ENCODE measurements around the gene KCP. TPM values are rescaled to one million over a fixed set of nuclear protein-coding genes. Genes with fewer than 3 reads are reported as not detected.

KCP gene
- total RNA-seq, 1 experiment from 2014 or later: 2.7 TPM

GRCh38 chr7:128831994-128832879 lies 78.3 kb downstream of the KCP start:
- Mint-ChIP-seq H3K4me1 (peaks cover 39% of the 10 kb centered on the region), H3K36me3 (no peaks in the 10 kb centered on the region), H3K27me3 (ENCODE audit: low read depth) (peaks cover 32% of the 10 kb centered on the region), H3K27ac (no peak overlapping the region), H3K4me3 (peak overlapping the region; percentile 77), H3K9me3 (no peaks in the 10 kb centered on the region)
- ChIA-PET POLR2A (interaction anchor here (0.6 to 1.6 kb wide), 11 partner anchors 9 to 277 kb away, joined by 3 to 6 read pairs (median 3); partner anchors contain the start of genes CALU and CCDC136), CTCF (interaction anchor here (0.5 to 5.8 kb wide), 24 partner anchors 9 to 478 kb away, joined by 3 to 97 read pairs (median 4); partner anchors contain the start of genes ATP6V1F and KCP)
- peak; percentile 37 for ATAC-seq
- DNase-seq (ENCODE audit: low spot score): peak; percentile 53
- TF ChIP-seq MXD4 (CRISPR knock-in tag; IDR thresholded peaks at IDR 0.05; ENCODE audit: borderline replicate concordance): no peak
- TF ChIP-seq AFF4 (CRISPR knock-in tag; IDR thresholded peaks at IDR 0.05; ENCODE audit: borderline replicate concordance): no peak
- TF ChIP-seq ZNF671 (CRISPR knock-in tag; IDR thresholded peaks at IDR 0.05): no peak
- no peak for TF ChIP-seq JAZF1 (CRISPR knock-in tag; IDR thresholded peaks at IDR 0.05)
- 0 out of 2 replicates have a peak, but pooled peaks have one; percentile 18 for TF ChIP-seq ETV6 (CRISPR knock-in tag; IDR thresholded peaks at IDR 0.05)
- no peak for TF ChIP-seq ZNF317 (CRISPR knock-in tag; IDR thresholded peaks at IDR 0.05; ENCODE audit: borderline replicate concordance, low read depth)
- no peak for TF ChIP-seq ZNF219 (CRISPR knock-in tag; IDR thresholded peaks at IDR 0.05; ENCODE audit: borderline replicate concordance)
- TF ChIP-seq ZNF232 (CRISPR knock-in tag; IDR thresholded peaks at IDR 0.05): no peak; the same call in 1 of the 2 replicates
- TF ChIP-seq EMX1 (CRISPR knock-in tag; IDR thresholded peaks at IDR 0.05): no peak
- TF ChIP-seq, protein P1, sequence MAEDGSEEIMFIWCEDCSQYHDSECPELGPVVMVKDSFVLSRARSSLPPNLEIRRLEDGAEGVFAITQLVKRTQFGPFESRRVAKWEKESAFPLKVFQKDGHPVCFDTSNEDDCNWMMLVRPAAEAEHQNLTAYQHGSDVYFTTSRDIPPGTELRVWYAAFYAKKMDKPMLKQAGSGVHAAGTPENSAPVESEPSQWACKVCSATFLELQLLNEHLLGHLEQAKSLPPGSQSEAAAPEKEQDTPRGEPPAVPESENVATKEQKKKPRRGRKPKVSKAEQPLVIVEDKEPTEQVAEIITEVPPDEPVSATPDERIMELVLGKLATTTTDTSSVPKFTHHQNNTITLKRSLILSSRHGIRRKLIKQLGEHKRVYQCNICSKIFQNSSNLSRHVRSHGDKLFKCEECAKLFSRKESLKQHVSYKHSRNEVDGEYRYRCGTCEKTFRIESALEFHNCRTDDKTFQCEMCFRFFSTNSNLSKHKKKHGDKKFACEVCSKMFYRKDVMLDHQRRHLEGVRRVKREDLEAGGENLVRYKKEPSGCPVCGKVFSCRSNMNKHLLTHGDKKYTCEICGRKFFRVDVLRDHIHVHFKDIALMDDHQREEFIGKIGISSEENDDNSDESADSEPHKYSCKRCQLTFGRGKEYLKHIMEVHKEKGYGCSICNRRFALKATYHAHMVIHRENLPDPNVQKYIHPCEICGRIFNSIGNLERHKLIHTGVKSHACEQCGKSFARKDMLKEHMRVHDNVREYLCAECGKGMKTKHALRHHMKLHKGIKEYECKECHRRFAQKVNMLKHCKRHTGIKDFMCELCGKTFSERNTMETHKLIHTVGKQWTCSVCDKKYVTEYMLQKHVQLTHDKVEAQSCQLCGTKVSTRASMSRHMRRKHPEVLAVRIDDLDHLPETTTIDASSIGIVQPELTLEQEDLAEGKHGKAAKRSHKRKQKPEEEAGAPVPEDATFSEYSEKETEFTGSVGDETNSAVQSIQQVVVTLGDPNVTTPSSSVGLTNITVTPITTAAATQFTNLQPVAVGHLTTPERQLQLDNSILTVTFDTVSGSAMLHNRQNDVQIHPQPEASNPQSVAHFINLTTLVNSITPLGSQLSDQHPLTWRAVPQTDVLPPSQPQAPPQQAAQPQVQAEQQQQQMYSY (CRISPR knock-in tag; IDR thresholded peaks at IDR 0.05): peak; percentile 91
- TF ChIP-seq STAT6 (CRISPR knock-in tag; conservative IDR thresholded peaks at IDR 0.05; ENCODE audit: low read depth): no peak
- TF ChIP-seq TP53 (CRISPR knock-in tag; IDR thresholded peaks at IDR 0.05): no peak
- TF ChIP-seq FOXK1 (CRISPR knock-in tag; IDR thresholded peaks at IDR 0.05): no peak
- TF ChIP-seq ZNF396 (CRISPR knock-in tag; IDR thresholded peaks at IDR 0.05; ENCODE audit: borderline replicate concordance): no peak
- no peak for TF ChIP-seq NR3C1 (CRISPR knock-in tag; conservative IDR thresholded peaks at IDR 0.05; ENCODE audit: low read depth)
- 0 out of 2 replicates have a peak, but pooled peaks have one; percentile 19 for TF ChIP-seq CREM (CRISPR knock-in tag; IDR thresholded peaks at IDR 0.05)
- TF ChIP-seq, protein P2, sequence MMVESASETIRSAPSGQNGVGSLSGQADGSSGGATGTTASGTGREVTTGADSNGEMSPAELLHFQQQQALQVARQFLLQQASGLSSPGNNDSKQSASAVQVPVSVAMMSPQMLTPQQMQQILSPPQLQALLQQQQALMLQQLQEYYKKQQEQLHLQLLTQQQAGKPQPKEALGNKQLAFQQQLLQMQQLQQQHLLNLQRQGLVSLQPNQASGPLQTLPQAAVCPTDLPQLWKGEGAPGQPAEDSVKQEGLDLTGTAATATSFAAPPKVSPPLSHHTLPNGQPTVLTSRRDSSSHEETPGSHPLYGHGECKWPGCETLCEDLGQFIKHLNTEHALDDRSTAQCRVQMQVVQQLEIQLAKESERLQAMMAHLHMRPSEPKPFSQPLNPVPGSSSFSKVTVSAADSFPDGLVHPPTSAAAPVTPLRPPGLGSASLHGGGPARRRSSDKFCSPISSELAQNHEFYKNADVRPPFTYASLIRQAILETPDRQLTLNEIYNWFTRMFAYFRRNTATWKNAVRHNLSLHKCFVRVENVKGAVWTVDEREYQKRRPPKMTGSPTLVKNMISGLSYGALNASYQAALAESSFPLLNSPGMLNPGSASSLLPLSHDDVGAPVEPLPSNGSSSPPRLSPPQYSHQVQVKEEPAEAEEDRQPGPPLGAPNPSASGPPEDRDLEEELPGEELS (CRISPR knock-in tag; IDR thresholded peaks at IDR 0.05): 0 out of 2 replicates have a peak, but pooled peaks have one; percentile 35
- TF ChIP-seq, protein P3, sequence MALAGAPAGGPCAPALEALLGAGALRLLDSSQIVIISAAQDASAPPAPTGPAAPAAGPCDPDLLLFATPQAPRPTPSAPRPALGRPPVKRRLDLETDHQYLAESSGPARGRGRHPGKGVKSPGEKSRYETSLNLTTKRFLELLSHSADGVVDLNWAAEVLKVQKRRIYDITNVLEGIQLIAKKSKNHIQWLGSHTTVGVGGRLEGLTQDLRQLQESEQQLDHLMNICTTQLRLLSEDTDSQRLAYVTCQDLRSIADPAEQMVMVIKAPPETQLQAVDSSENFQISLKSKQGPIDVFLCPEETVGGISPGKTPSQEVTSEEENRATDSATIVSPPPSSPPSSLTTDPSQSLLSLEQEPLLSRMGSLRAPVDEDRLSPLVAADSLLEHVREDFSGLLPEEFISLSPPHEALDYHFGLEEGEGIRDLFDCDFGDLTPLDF (CRISPR knock-in tag; IDR thresholded peaks at IDR 0.05): no peak
- TF ChIP-seq TEAD4 (CRISPR knock-in tag; IDR thresholded peaks at IDR 0.05): no peak
- TF ChIP-seq KAT7 (CRISPR knock-in tag; IDR thresholded peaks at IDR 0.05; ENCODE audit: borderline replicate concordance): no peak
- no peak for TF ChIP-seq ZBTB43 (CRISPR knock-in tag; IDR thresholded peaks at IDR 0.05)
